ENCODE measurements around the gene MSRB1.
"Not testable (repeated sequence)": the region's sequence is repeated elsewhere in the genome, so short reads cannot be mapped to it uniquely, and the experiment has no call there.

Gene MSRB1

GRCh38 chr16:1960665-1961630 is 17.9 kb upstream of the MSRB1 start:
- peak; percentile 45 for DNase-seq

DNA sequence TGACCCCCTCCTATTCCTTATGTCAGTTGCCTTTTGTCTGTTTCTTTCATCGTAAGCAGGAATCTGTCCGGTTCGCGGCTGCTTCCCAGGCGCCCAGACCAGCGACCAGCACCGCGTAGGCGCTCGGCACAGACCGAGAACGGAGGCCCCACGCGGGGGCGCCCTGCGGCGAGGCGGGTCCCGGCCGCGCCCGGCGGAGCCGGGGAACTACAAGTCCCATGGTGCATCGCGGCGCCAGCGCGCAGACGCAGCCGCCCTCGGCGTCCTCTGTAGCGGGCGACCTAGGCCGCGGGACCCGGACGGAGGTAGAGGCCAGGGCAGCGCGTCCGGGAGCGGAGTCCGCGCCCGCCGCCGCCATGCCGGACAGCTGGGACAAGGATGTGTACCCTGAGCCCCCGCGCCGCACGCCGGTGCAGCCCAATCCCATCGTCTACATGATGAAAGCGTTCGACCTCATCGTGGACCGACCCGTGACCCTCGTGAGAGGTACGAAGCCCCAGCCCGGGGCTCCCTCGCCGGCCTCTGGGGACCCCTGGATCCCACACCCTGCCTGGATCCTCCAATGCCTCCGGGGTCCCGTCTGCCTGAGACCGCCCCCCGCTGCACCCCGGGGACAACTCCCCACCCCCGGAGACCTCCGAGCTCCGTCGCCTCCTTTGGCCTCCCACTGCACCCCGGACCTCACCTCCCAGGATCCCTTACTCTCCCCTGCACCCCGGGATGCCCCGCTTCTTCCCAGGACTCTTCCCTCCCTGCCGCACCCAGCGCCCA is 16.5 kb upstream of the MSRB1 start, which contains the start of gene NDUFB10:
Gene NDUFB10, plus strand, starts transcription at position 270 of the 771 bp plus-strand sequence. Its CDS starts 87 bp downstream, at position 357.
- peak; percentile 61 for DNase-seq

GRCh38 chr16:1958715-1959268 is 15.8 kb upstream of the MSRB1 start:
- DNase-seq: no peak

DNA sequence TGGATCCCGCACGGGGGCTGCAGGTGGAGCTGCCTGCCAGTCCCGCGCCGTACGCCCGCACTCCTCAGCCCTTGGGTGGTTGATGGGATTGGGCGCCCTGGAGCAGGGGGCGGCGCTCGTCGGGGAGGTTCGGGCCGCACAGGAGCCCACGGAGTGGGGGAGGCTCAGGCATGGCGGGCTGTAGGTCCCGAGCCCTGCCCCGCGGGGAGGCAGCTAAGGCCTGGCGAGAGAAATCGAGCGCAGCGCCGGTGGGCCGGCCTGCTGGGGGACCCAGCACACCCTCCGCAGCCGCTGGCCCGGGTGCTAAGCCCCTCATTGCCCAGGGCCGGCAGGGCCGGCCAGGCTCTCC is 15.1 kb upstream of the MSRB1 start:
- DNase-seq: not testable (repeated sequence)

GRCh38 chr16:1957434-1958142 is 14.6 kb upstream of the MSRB1 start:
- not testable (repeated sequence) for DNase-seq

DNA sequence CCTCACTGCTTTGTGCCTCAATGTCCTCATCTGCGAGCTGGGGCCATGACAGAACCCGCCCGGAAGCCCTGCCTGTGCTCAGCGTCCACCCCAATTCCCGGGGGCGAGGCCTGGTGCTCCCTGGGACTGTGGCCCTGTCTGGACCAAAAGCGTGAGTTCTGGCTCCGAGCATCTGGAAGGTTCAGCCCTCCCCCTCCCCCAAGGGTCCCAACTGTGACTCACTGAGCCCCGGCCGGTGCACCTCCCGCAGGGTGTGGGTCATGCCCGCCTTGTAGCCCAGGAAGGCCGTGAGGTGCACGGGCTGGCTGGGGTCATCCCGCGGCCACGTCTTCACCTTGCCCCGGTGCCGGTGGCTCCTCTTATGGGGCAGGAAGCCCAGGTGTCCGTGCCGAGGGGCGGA is 10.7 kb upstream of the MSRB1 start:
- no peak for DNase-seq

- DNase-seq: no peak
Observed at GRCh38 chr16:1950559-1950958, 7.6 kb upstream of the MSRB1 start.

DNA sequence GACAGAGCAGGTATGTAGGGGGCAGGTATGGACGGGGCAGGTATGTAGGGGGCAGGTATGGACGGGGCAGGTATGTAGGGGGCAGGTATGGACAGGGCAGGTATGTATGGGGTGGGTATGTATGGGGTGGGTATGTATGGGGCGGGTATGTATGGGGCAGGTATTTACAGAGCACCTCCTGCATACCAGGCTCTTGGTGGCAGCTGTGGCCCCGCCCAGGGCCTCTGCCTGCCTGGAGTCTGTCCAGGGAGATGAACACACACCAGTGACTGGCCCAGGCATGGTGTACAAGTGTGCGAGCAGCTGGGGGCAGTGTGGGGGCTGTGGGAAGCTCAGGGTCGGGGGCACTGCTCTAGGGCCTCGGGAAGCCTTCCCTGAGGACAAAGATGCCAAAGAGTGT is 7.0 kb upstream of the MSRB1 start:
- DNase-seq: no peak

GRCh38 chr16:1949507-1949906 is 6.5 kb upstream of the MSRB1 start:
- no peak for DNase-seq

DNA sequence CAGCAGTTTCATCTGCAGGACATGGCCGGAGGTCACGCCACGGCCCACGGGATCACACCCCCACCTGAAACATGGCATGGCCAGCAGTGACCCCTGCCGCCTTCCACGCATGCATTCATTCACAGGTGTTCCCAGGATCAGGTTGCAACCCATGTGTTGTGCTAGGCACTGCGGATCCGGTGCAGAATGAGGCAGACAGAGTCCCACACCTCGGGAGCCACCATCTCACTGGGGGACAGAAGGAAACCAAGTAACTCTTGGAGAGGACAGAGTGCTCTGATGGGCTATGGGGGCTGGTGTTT is 4.3 kb upstream of the MSRB1 start:
- no peak for DNase-seq

DNA sequence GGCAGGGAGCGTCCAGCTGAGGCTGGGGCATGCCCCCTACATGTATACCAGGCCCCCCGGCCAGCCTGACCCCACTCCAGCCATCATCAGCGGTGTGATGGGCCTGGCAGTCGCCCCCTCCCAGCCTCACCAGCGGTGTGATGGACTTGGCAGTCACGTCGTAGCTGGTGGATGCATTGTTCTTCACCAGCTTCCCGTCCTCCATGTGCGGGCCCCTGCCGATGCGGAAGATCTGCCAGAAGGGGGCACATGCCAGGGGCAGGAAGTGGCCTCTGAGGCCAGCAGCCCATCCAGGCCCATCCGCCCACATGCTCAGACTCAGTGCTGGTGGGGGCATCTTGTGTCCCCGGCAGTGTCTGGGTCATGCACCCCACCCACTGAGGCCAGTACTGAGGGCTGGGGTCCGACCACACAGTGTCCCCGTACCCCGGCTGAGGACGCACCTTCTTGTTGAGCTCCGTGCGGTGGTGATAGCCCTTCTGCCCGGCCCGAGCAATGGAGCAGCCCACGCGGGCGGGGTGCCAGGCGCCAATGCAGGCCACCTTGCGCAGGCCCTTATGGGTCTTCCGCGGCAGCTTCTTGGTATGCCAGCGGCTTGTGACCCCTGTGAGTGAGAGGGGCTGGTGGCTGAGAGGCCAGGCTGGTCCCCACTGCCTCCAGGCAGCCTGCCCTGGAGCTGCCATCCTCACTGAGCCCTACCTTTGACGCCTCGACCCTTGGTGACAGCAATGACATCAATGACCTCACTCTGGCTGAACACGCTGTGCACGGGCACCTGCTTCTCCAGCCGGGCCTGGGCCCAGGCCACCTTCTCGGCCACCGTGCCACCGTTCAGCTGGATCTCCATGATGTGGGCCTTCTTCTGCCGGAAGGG is 3.7 kb upstream of the MSRB1 start:
- DNase-seq: no peak

GRCh38 chr16:1945559-1946391 is 2.8 kb upstream of the MSRB1 start:
- no peak for DNase-seq

DNA sequence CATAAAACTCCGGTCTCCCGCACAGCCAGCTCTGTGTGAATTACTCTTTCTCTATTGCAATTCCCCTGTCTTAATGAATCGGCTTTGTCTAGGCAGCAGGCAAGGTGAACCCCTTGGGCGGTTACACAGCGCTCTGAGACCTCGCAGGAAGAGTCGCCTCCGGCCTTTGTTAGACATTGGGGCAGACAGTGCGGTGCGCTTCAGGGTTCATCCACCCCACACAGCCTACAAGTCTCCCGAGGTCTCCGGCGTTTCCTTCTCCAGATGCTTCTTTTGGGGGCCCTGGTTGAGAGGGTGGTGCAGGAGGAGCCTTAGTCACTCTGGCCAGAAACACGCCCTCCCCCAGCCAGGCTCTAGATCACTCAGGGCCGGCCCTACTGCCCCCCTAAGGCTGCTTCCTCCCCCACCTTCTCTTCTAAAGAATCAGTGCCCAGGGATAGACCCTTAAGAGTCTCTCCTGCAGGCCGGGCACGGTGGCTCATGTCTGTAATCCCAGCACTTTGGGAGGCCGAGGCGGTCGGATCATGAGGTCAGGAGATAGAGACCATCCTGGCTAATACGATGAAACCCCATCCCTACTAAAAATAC is 1.7 kb upstream of the MSRB1 start:
- DNase-seq: no peak

- DNase-seq: peak; percentile 86
Observed at GRCh38 chr16:1942047-1942809, 771 bp downstream of the MSRB1 start.

DNA sequence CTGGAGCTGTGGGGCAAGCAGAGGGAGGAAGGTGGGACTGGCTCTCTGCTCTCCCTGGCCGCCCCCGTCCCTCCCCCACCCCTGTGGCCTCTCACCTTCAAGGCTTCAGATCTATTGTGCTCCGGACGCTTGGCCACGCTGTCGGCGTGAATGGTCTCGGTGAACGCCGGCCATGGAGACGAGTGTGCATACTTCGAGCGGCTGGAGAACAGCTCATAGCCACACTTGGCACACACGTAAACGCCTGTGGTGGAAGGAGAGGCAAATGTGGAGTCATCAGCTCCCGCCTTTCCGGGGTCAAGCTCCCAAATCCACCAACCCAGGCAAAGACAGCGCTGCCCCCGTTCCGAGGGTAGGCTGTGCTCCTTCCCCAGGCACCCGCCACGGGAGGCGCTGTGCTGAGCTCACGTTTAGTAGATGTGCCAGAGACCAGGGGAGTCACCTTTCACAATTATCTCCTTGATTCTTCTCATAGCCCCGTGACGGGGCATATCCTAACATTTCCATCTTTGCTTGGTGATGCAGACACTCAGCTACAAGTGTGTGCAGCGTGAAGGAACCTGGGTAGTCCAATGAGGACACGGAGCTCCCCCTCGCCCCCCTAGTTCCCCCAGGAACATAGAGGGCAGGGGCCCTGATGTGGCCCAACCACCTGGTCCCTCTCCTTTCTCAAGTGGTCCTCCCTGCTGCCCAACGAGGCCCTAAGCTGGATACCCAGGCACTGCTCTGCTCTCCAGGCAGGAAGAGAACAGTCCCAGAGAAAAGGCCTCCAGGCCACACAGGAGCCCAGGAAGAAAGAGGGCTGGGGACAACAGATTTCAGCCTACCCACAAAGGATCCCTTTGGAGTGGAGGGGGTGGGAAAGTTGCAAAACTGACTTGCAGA is 1.6 kb downstream of the MSRB1 start:
- DNase-seq: peak; percentile 41

DNA sequence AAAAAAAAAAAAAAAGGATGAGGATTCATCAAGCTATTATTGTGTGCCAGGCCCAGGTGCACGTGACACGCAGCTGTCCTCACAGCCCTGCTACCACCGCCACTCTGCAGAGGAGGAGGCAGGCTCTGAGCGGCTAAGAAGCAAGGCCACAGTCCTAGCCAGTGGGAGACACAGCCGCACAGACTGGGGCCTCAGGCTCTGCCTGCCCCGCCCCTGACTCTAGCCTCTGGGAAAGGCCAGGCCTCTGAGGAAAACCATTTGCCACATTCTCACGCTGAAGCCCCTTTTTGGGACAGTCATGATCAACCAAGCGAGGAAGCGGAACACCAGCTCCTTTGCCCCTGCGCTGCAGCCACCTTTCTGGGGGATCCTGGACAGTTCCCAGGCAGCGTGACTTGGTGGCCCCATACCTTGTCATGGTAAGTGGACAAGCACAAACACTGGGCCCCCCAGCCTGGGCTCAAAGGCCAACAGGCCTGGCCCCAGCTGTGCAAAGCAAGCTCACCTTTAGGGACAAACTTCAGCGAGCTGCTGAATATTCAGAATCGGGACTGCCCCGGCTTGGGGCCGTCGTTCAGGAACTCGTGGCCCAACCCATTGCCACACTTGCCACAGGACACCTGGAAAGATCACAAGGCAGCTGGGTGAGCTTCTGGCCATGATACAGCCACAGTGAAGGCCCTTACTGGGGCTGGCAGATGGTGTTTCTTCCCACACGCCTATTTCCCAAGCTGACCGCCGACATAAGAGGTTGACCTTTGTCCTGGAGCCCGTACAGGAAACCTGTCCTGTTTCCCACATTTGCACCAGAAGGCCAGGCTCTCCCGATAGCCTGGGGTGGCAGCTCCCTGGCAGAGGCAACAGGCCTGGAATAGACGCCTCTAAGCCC is 2.5 kb downstream of the MSRB1 start:
- DNase-seq: peak; percentile 91

DNA sequence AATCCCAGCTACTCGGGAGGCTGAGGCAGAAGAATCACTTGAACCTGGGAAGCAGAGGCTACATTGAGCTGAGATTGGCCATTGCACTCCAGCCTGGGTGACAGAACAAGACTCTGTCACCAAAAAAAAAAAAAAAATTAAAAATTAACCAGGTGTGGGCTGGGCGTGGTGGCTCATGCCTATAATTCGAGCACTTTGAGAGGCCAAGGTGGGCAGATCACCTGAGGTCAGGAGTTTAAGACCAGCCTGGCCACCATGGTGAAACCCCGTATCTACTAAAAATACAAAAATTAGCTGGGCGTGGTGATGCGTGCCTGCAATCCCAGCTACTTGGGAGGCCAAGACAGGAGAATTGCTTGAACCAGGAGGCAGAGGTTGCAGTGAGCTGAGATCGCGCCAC is 3.2 kb downstream of the MSRB1 start:
- DNase-seq: not testable (repeated sequence)

DNA sequence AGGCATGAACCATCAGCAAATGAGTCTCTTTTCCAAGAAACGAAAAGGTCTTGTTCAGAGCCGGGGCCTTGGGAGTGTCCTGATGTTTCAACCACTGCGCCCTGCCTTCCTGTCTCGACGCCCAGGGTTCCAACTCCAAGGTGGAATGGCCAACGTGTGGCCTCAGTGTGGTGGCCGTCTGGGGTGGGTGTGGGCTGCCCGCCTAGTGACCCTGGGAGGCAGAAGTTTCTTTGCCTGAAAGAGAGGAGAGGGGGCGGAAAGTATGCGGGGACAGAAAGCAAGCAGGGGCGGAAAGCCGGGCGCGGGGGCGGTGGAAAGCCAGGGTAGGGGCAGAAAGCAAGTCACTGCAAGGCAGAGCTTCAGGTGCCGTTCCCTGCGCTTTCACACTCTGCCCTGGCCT is 4.1 kb downstream of the MSRB1 start:
- no peak for DNase-seq
